Measurements from ENCODE around the gene SPHK1.

GRCh38 chr17:76383546-76384221 lies 725 bp upstream of the SPHK1 start:
- TF ChIP-seq POLR2AphosphoS5 (IDR thresholded peaks at IDR 0.05; ENCODE audit: low read depth, low read length) (no peak), TAF1 (IDR thresholded peaks at IDR 0.05; ENCODE audit: borderline replicate concordance, insufficient read depth, low read length) (no peak), SIN3A (IDR thresholded peaks at IDR 0.05; ENCODE audit: borderline replicate concordance, insufficient read depth, low read length) (no peak)
- TF ChIP-seq, protein P1, sequence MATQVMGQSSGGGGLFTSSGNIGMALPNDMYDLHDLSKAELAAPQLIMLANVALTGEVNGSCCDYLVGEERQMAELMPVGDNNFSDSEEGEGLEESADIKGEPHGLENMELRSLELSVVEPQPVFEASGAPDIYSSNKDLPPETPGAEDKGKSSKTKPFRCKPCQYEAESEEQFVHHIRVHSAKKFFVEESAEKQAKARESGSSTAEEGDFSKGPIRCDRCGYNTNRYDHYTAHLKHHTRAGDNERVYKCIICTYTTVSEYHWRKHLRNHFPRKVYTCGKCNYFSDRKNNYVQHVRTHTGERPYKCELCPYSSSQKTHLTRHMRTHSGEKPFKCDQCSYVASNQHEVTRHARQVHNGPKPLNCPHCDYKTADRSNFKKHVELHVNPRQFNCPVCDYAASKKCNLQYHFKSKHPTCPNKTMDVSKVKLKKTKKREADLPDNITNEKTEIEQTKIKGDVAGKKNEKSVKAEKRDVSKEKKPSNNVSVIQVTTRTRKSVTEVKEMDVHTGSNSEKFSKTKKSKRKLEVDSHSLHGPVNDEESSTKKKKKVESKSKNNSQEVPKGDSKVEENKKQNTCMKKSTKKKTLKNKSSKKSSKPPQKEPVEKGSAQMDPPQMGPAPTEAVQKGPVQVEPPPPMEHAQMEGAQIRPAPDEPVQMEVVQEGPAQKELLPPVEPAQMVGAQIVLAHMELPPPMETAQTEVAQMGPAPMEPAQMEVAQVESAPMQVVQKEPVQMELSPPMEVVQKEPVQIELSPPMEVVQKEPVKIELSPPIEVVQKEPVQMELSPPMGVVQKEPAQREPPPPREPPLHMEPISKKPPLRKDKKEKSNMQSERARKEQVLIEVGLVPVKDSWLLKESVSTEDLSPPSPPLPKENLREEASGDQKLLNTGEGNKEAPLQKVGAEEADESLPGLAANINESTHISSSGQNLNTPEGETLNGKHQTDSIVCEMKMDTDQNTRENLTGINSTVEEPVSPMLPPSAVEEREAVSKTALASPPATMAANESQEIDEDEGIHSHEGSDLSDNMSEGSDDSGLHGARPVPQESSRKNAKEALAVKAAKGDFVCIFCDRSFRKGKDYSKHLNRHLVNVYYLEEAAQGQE (IDR thresholded peaks at IDR 0.05; ENCODE audit: insufficient read depth in 1 of 2, low read depth in 2 of 2, low read length in 2 of 2) = no peak

All from PFSK-1 (cell line).